ENCODE measurements around the gene ZCCHC14. TPM values are rescaled to one million over a fixed set of nuclear protein-coding genes. Genes with fewer than 3 reads are reported as not detected.
"Not testable (repeated sequence)": the region's sequence is repeated elsewhere in the genome, so short reads cannot be mapped to it uniquely, and the experiment has no call there.

The ZCCHC14 gene
- total RNA-seq, 1 experiment from 2014 or later, result 45.4 TPM

GRCh38 chr16:87366930-87367329 lies 125.9 kb downstream of the ZCCHC14 start:
- no peaks in the 10 kb centered on the region for H3K27me3 Mint-ChIP-seq (ENCODE audit: unreplicated experiment)
- no TSS peak for BruUV-seq (replicated peaks)
- CTCF ChIA-PET, result no interaction called here
- H3K4me3 Mint-ChIP-seq (ENCODE audit: low read depth, unreplicated experiment), result no peak overlapping the region
- no peaks in the 10 kb centered on the region for H3K9me3 Mint-ChIP-seq (ENCODE audit: low read depth, unreplicated experiment)
- no peak for TF ChIP-seq CTCF (IDR thresholded peaks at IDR 0.05; ENCODE audit: unreplicated experiment)
- H3K36me3 Mint-ChIP-seq (ENCODE audit: insufficient read depth, unreplicated experiment), result no peaks in the 10 kb centered on the region
- no peak overlapping the region for H3K27ac Mint-ChIP-seq (ENCODE audit: unreplicated experiment)
- intact Hi-C loops (cut with micrococcal nuclease; ENCODE audit: unreplicated experiment), result no loop called here
- no peak for DNase-seq
- H3K4me1 Mint-ChIP-seq (ENCODE audit: low read depth, unreplicated experiment), result peaks cover 6% of the 10 kb centered on the region

GRCh38 chr16:87366288-87366687 lies 126.5 kb downstream of the ZCCHC14 start:
- BruUV-seq (replicated peaks), result no TSS peak
- intact Hi-C loops (cut with micrococcal nuclease; ENCODE audit: unreplicated experiment), result no loop called here
- TF ChIP-seq CTCF (IDR thresholded peaks at IDR 0.05; ENCODE audit: unreplicated experiment), result no peak
- peaks cover 6% of the 10 kb centered on the region for H3K4me1 Mint-ChIP-seq (ENCODE audit: low read depth, unreplicated experiment)
- CTCF ChIA-PET, result no interaction called here
- H3K4me3 Mint-ChIP-seq (ENCODE audit: low read depth, unreplicated experiment), result no peak overlapping the region
- no peaks in the 10 kb centered on the region for H3K27me3 Mint-ChIP-seq (ENCODE audit: unreplicated experiment)
- H3K9me3 Mint-ChIP-seq (ENCODE audit: low read depth, unreplicated experiment), result no peaks in the 10 kb centered on the region
- DNase-seq, result no peak
- H3K27ac Mint-ChIP-seq (ENCODE audit: unreplicated experiment), result no peak overlapping the region
- H3K36me3 Mint-ChIP-seq (ENCODE audit: insufficient read depth, unreplicated experiment), result no peaks in the 10 kb centered on the region

- no peak overlapping the region for H3K27ac Mint-ChIP-seq (ENCODE audit: unreplicated experiment)
- TF ChIP-seq CTCF (IDR thresholded peaks at IDR 0.05; ENCODE audit: unreplicated experiment), result no peak
- no peak for DNase-seq
- no peaks in the 10 kb centered on the region for H3K9me3 Mint-ChIP-seq (ENCODE audit: low read depth, unreplicated experiment)
- no TSS peak for BruUV-seq (replicated peaks)
- CTCF ChIA-PET, result no interaction called here
- H3K27me3 Mint-ChIP-seq (ENCODE audit: unreplicated experiment), result no peaks in the 10 kb centered on the region
- intact Hi-C loops (cut with micrococcal nuclease; ENCODE audit: unreplicated experiment), result no loop called here
- no peaks in the 10 kb centered on the region for H3K36me3 Mint-ChIP-seq (ENCODE audit: insufficient read depth, unreplicated experiment)
- no peak overlapping the region for H3K4me3 Mint-ChIP-seq (ENCODE audit: low read depth, unreplicated experiment)
- H3K4me1 Mint-ChIP-seq (ENCODE audit: low read depth, unreplicated experiment), result peaks cover 6% of the 10 kb centered on the region
Measured at GRCh38 chr16:87365021-87365713, 127.7 kb downstream of the ZCCHC14 start.

GRCh38 chr16:87363771-87364455 lies 128.9 kb downstream of the ZCCHC14 start:
- Mint-ChIP-seq H3K36me3 (ENCODE audit: insufficient read depth, unreplicated experiment) (no peaks in the 10 kb centered on the region), H3K4me3 (ENCODE audit: low read depth, unreplicated experiment) (no peak overlapping the region), H3K27me3 (ENCODE audit: unreplicated experiment) (no peaks in the 10 kb centered on the region), H3K4me1 (ENCODE audit: low read depth, unreplicated experiment) (no peaks in the 10 kb centered on the region), H3K27ac (ENCODE audit: unreplicated experiment) (no peak overlapping the region), H3K9me3 (ENCODE audit: low read depth, unreplicated experiment) (no peaks in the 10 kb centered on the region)
- BruUV-seq (replicated peaks), result no TSS peak
- CTCF ChIA-PET, result no interaction called here
- DNase-seq, result no peak
- intact Hi-C loops (cut with micrococcal nuclease; ENCODE audit: unreplicated experiment), result no loop called here
- TF ChIP-seq CTCF (IDR thresholded peaks at IDR 0.05; ENCODE audit: unreplicated experiment), result no peak

- H3K4me3 Mint-ChIP-seq (ENCODE audit: low read depth, unreplicated experiment); BruUV-seq (replicated peaks); DNase-seq; H3K9me3 Mint-ChIP-seq (ENCODE audit: low read depth, unreplicated experiment); H3K36me3 Mint-ChIP-seq (ENCODE audit: insufficient read depth, unreplicated experiment); intact Hi-C loops (cut with micrococcal nuclease; ENCODE audit: unreplicated experiment); H3K27me3 Mint-ChIP-seq (ENCODE audit: unreplicated experiment); CTCF ChIA-PET; H3K27ac Mint-ChIP-seq (ENCODE audit: unreplicated experiment); H3K4me1 Mint-ChIP-seq (ENCODE audit: low read depth, unreplicated experiment): not testable (repeated sequence)
Measured at GRCh38 chr16:87362828-87363559, 129.8 kb downstream of the ZCCHC14 start.

All from Calu3 (cell line).